Measurements from ENCODE around the gene C6orf15.

C6orf15 gene

GRCh38 chr6:31154436-31154835, 42.1 kb upstream of the C6orf15 start:
- TF ChIP-seq, protein P1, sequence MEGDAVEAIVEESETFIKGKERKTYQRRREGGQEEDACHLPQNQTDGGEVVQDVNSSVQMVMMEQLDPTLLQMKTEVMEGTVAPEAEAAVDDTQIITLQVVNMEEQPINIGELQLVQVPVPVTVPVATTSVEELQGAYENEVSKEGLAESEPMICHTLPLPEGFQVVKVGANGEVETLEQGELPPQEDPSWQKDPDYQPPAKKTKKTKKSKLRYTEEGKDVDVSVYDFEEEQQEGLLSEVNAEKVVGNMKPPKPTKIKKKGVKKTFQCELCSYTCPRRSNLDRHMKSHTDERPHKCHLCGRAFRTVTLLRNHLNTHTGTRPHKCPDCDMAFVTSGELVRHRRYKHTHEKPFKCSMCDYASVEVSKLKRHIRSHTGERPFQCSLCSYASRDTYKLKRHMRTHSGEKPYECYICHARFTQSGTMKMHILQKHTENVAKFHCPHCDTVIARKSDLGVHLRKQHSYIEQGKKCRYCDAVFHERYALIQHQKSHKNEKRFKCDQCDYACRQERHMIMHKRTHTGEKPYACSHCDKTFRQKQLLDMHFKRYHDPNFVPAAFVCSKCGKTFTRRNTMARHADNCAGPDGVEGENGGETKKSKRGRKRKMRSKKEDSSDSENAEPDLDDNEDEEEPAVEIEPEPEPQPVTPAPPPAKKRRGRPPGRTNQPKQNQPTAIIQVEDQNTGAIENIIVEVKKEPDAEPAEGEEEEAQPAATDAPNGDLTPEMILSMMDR (IDR thresholded peaks at IDR 0.05; ENCODE audit: insufficient read depth, low read length): no peak
- no peak for TF ChIP-seq GABPA (IDR thresholded peaks at IDR 0.05; ENCODE audit: low read depth)
- TF ChIP-seq SPI1 (IDR thresholded peaks at IDR 0.05; ENCODE audit: borderline replicate concordance, low read depth): no peak
- no peak for TF ChIP-seq REST (IDR thresholded peaks at IDR 0.05; ENCODE audit: insufficient replicate concordance, low read depth)
- TF ChIP-seq POLR2AphosphoS5 (IDR thresholded peaks at IDR 0.05; ENCODE audit: low read depth): no peak
- Histone ChIP-seq H3K4me3 (replicated peaks; ENCODE audit: insufficient read depth, low read length) (no peak overlapping the region), H3K27ac (replicated peaks) (no peak overlapping the region), H3K27me3 (ENCODE audit: insufficient read depth, poor library complexity, severe bottlenecking) (no peaks in the 10 kb centered on the region)
- no peak for DNase-seq (ENCODE audit: low read depth in 1 of 2, low spot score in 1 of 2)

DNA sequence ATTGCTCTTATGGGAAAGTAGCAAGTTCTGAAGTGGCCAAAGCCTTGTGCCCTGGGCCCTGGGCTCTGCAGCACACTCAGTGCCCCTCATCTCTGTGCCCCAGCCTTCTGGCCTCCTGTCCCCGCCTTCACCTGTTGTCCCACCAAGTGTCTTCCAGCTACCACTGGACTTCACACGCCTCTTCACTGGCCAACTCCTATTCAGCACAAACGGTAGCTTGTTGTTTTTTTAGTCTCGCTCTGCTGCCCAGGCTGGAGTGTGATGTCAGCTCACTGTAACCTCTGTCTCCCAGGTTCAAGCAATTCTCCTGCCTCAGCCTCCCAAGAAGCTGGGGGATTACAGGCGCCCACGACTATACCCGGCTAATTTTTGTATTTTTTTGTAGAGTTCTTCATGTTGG, 40.4 kb upstream of the C6orf15 start:
- H3K27ac ChIP-seq (replicated peaks): no peak overlapping the region
- no peak for DNase-seq (ENCODE audit: low read depth in 1 of 2, low spot score in 1 of 2)
- H3K4me3 ChIP-seq (replicated peaks; ENCODE audit: insufficient read depth, low read length): no peak overlapping the region
- no peaks in the 10 kb centered on the region for H3K27me3 ChIP-seq (ENCODE audit: insufficient read depth, poor library complexity, severe bottlenecking)
- no peak for TF ChIP-seq REST (IDR thresholded peaks at IDR 0.05; ENCODE audit: insufficient replicate concordance, low read depth)
- no peak for TF ChIP-seq POLR2AphosphoS5 (IDR thresholded peaks at IDR 0.05; ENCODE audit: low read depth)
- TF ChIP-seq GABPA (IDR thresholded peaks at IDR 0.05; ENCODE audit: low read depth): no peak
- TF ChIP-seq SPI1 (IDR thresholded peaks at IDR 0.05; ENCODE audit: borderline replicate concordance, low read depth): no peak
- TF ChIP-seq, protein P1 (IDR thresholded peaks at IDR 0.05; ENCODE audit: insufficient read depth, low read length): no peak

DNA sequence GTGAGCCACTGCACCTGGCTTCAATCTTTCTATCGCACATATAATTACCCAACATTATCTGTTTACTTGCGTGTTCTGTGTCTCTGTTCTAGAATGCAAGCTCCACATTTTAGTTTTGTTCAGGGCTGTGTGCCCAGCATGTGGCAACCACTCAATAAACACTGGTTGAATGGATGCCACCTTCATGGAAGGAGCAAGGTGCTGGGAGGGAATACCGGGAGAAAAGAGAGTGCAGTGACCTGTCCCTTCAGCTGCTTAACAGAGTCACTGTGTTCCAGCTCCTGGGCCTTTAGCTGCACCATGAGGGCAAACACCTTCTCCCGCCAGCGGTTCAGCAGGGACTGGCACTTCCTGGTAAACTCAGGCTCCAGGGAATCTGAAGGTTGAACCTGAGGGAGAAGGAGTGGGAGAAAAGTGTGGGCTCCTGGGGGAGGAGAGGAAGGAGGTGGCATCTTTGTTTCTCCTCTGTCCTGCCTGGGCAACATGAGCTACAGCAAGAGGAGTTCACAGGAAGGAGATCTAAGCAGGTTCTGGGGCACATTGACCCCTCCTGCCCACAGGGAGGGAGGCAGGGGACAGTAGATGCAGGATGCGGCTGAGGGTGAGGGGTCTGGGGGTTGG, 37.6 kb upstream of the C6orf15 start:
- no peaks in the 10 kb centered on the region for H3K27me3 ChIP-seq (ENCODE audit: insufficient read depth, poor library complexity, severe bottlenecking)
- TF ChIP-seq, protein P1 (IDR thresholded peaks at IDR 0.05; ENCODE audit: insufficient read depth, low read length): no peak
- TF ChIP-seq POLR2AphosphoS5 (IDR thresholded peaks at IDR 0.05; ENCODE audit: low read depth): no peak
- TF ChIP-seq GABPA (IDR thresholded peaks at IDR 0.05; ENCODE audit: low read depth): no peak
- no peak for DNase-seq (ENCODE audit: low read depth in 1 of 2, low spot score in 1 of 2)
- no peak overlapping the region for H3K27ac ChIP-seq (replicated peaks)
- no peak overlapping the region for H3K4me3 ChIP-seq (replicated peaks; ENCODE audit: insufficient read depth, low read length)

DNA sequence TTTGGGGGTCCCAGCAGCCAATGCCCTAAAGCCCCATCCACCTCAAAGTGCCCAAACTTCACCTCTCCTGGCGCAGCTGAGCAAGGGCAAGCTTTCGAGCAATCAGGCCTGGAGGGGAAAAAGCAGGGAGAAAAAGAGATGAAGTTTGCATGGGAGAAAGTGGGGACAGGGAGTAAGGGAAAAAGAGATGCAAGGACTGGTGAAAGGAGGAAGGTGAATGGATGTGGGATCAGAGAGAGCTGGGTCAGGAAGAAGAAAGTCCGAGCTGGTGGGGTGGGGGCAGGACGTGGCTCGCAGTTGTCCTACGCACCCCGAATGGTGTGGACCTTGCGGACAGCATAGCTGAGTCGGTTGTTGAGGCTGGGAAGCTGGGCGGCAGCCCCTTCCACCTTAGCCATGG, 33.0 kb upstream of the C6orf15 start:
- H3K27me3 ChIP-seq (ENCODE audit: insufficient read depth, poor library complexity, severe bottlenecking): no peaks in the 10 kb centered on the region
- H3K27ac ChIP-seq (replicated peaks): no peak overlapping the region
- no peak for DNase-seq (ENCODE audit: low read depth in 1 of 2, low spot score in 1 of 2)
- TF ChIP-seq GABPA (IDR thresholded peaks at IDR 0.05; ENCODE audit: low read depth) (no peak), POLR2AphosphoS5 (IDR thresholded peaks at IDR 0.05; ENCODE audit: low read depth) (no peak), SPI1 (IDR thresholded peaks at IDR 0.05; ENCODE audit: borderline replicate concordance, low read depth) (no peak), REST (IDR thresholded peaks at IDR 0.05; ENCODE audit: insufficient replicate concordance, low read depth) (no peak)
- TF ChIP-seq, protein P1 (IDR thresholded peaks at IDR 0.05; ENCODE audit: insufficient read depth, low read length): no peak
- H3K4me3 ChIP-seq (replicated peaks; ENCODE audit: insufficient read depth, low read length): no peak overlapping the region

All from HL-60 (cell line).